Fibroblast of the aortic adventitia (primary cell): Measurements from ENCODE around the gene UBA52. TPM values are rescaled to one million over a fixed set of nuclear protein-coding genes. Genes with fewer than 3 reads are reported as not detected.
A peak's percentile ranks its signal among the peaks of the same experiment; 100 is the strongest.

ENCODE experiments used
- DNase-seq: peaks from one replicate; pipeline ENCODE4 v3.0.0-alpha.2; 2010; ENCODE audit warnings: low read depth
- H3K4me3 ChIP-seq: 2 replicates; pipeline ENCODE4 v1.5.1; 2011; ENCODE audit warnings: low read depth, mild to moderate bottlenecking, control low read depth, low read length, moderate library complexity
- total RNA-seq: library from RNA; depleted of rRNA; stranded (reverse); fragments of >200 nt; gene quantifications from 2 replicates; pipeline ENCODE4 v1.2.3, GENCODE V29; 2012; ENCODE audit warnings: low replicate concordance
- TF ChIP-seq, protein P1 (sequence below): IDR thresholded peaks from 2 replicates; pipeline ENCODE4 v1.5.1; 2011; ENCODE audit warnings: mild to moderate bottlenecking, low read length, control low read depth, inconsistent platforms; ENCODE audit not compliant: insufficient read depth

UBA52 gene
- total RNA-seq, 1 donor: 1,084 TPM

GRCh38 chr19:18608805-18609716, 37.4 kb downstream of the UBA52 start:
- no peak for DNase-seq
- no peak overlapping the region for H3K4me3 ChIP-seq
- TF ChIP-seq, protein P1, sequence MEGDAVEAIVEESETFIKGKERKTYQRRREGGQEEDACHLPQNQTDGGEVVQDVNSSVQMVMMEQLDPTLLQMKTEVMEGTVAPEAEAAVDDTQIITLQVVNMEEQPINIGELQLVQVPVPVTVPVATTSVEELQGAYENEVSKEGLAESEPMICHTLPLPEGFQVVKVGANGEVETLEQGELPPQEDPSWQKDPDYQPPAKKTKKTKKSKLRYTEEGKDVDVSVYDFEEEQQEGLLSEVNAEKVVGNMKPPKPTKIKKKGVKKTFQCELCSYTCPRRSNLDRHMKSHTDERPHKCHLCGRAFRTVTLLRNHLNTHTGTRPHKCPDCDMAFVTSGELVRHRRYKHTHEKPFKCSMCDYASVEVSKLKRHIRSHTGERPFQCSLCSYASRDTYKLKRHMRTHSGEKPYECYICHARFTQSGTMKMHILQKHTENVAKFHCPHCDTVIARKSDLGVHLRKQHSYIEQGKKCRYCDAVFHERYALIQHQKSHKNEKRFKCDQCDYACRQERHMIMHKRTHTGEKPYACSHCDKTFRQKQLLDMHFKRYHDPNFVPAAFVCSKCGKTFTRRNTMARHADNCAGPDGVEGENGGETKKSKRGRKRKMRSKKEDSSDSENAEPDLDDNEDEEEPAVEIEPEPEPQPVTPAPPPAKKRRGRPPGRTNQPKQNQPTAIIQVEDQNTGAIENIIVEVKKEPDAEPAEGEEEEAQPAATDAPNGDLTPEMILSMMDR: no peak

DNA sequence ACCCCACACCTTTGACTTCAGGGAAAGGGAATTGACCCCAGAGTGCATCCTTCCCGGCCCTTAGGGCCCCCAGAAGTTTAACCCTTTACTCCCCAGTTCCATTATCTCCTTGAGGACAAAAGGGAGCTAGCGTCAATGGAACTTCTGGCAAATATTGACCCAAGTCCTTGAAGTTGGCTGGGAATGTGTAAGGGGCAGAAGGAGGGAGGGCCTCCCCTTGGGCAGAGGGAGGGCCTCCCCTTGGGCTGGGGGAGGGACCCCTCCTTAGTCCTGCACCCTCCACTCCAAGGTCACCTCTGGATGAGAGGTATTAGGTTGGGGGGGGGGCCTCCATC, 38.0 kb downstream of the UBA52 start:
- H3K4me3 ChIP-seq: no peak overlapping the region
- TF ChIP-seq, protein P1: no peak
- DNase-seq: no peak

DNA sequence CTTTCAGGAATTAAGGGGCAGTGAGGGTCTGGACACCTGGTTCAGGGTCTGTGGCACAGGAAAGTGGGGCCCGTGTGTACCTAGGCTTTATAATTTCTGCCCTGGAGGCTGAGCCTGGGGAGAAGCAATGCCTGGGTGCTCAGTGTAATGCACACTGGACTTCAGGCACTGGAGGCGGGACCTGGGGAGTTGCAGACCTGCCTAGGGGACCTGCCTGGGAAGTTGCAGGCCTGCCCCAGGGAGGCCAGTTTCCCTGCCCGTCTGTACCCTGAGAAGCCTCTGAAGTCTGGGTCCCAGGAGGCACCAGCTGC, 38.5 kb downstream of the UBA52 start:
- DNase-seq: no peak
- TF ChIP-seq, protein P1: no peak
- no peak overlapping the region for H3K4me3 ChIP-seq

DNA sequence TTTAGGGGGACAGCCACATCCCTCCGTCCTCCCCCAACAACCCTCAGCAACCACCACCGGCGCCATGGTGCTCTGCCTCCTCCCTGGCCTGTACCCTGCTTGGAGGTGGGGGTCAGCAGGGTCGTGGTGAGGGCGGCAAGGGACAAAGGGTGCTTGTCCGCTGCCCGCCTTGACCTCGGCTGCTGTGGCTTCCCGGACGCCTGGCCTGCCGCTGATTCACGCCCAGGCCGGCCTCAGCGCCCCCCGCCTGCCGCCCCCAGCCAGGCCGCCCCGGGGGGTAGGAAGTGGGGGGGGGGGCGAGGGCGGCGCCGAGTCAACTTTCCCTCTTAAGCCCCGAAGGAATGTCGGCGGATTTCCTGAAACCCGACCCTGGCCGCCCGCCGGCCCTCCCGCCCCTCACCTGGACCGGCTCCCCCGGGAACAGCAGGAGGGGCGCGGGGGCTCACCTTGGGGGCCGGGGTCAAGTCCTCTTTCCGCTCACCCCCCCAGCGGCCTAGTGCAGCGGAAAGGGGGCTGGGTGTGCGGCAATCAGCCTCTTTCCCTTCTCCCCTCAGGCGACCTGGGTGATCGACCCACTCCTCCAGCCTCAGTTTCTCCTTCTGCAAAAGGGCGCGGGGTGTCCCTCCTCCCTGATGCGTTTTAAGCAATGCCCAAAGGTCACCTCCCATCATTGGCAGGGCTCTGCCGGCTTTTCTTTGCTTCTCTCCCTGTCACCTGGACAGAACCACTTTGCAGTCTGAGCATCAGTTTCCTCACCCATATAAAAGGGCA, 39.1 kb downstream of the UBA52 start:
- TF ChIP-seq, protein P1: no peak
- DNase-seq: no peak
- H3K4me3 ChIP-seq: no peak overlapping the region

GRCh38 chr19:18611327-18612050, 39.8 kb downstream of the UBA52 start:
- TF ChIP-seq, protein P1: no peak
- H3K4me3 ChIP-seq: no peak overlapping the region
- DNase-seq: no peak

GRCh38 chr19:18612051-18612771, 40.6 kb downstream of the UBA52 start:
- peak overlapping the region; percentile 60 for H3K4me3 ChIP-seq
- TF ChIP-seq, protein P1: no peak
- no peak for DNase-seq
